Thyroid gland (tissue), 4 donors: ENCODE measurements around the gene CLMN.

Experiments
- CTCF ChIP-seq, 6 experiments: fragments of 200-600 bp in 3 of 6; fragments of 450-650 bp in 3 of 6; sonication (generic) in 3 of 6; IDR thresholded peaks; one replicate each; pipeline ENCODE4 v1.5.1; 2016 to 2019; ENCODE audit warnings: antibody characterized with exemption in 6 of 6, mild to moderate bottlenecking in 2 of 6, inconsistent platforms in 1 of 6, moderate library complexity in 1 of 6
- POLR2A ChIP-seq, 2 donors: fragments of 450-650 bp; IDR thresholded peaks; one replicate each; pipeline ENCODE4 v1.6.1; 2017; ENCODE audit warnings: antibody characterized with exemption in 2 of 2, mild to moderate bottlenecking in 2 of 2, moderate library complexity in 1 of 2

DNA sequence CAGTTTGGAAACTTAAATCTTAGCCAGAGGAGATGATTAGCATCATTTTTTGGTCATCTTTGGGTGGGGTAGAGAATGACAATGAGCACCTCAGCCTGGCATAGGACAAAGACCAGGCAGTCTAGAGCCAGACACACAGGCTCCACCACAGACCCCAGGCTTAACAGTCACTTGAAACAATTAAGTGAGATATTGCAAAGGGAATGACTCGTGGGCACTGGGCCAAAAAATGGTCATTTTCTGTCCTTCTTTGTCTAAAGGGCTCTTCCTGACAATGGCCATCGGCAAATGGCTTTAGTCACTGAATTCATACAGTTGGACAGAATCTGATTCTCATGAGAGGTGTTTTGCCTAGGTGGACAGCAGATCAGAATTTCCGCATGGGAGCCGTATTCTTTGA lies 84.4 kb downstream of the CLMN start:
- TF ChIP-seq CTCF (IDR thresholded peaks at IDR 0.05): no peak
- no peak for TF ChIP-seq POLR2A (IDR thresholded peaks at IDR 0.05)
